Measurements from ENCODE around the gene ST6GALNAC3. TPM values are rescaled to one million over a fixed set of nuclear protein-coding genes. Genes with fewer than 3 reads are reported as not detected.

ST6GALNAC3 gene
- total RNA-seq, 1 donor from 2014 or later = 5.6 TPM

GRCh38 chr1:76682138-76682537 is 607.6 kb downstream of the ST6GALNAC3 start:
- H3K27me3 ChIP-seq = no peaks in the 10 kb centered on the region
- TF ChIP-seq CTCF (IDR thresholded peaks at IDR 0.05) = no peak

More at GRCh38 chr1:76682138-76682537, 607.6 kb downstream of the ST6GALNAC3 start:
- DNase-seq (no peak), ATAC-seq (no peak)
- no peaks in the 10 kb centered on the region for H3K36me3 ChIP-seq
- no peaks in the 10 kb centered on the region for H3K4me1 ChIP-seq
- intact Hi-C loops (cut with DNase I) = no loop called here
- H3K9me3 ChIP-seq = no peaks in the 10 kb centered on the region
- no peak overlapping the region for H3K4me3 ChIP-seq
- no peak overlapping the region for H3K27ac ChIP-seq

Other genes with a start within 250 kb of the ST6GALNAC3 start
- not detected for gene ASB17, start 142.3 kb upstream of the ST6GALNAC3 start, total RNA-seq